ENCODE results near the gene CACNA1I. TPM values are rescaled to one million over a fixed set of nuclear protein-coding genes. Genes with fewer than 3 reads are reported as not detected.

CACNA1I gene
- total RNA-seq, 2 donors from 2014 or later = 0.33 to 0.52 TPM

DNA sequence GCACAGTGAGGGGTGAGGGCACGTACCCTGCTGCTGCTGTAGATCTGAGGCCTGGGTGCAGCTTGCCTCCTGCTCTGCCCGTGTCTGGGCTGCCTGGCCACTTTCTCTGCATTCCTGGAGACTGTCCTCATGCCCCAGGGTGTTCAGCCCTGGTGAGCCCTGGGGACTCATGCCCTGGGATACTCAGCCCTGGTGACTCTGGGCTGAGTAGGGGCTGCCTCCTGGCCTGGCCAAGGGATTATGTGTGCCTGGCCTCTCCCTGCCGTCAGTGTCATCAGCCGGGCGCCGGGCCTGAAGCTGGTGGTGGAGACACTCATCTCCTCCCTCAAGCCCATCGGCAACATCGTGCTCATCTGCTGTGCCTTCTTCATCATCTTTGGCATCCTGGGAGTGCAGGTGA, 94.7 kb downstream of the CACNA1I start:
- Histone ChIP-seq H3K27ac (no peak overlapping the region), H3K36me3 (replicated peaks in 1 of 2; ENCODE audit: insufficient read depth in 1 of 2, low read depth in 2 of 2) (no peaks in the 10 kb centered on the region), H3K4me3 (no peak overlapping the region), H3K9me3 (no peaks in the 10 kb centered on the region), H3K27me3 (peaks cover 0 to 19% of the 10 kb centered on the region in 2 donors), H3K4me1 (peaks cover 19% of the 10 kb centered on the region)
- TF ChIP-seq POLR2A (IDR thresholded peaks at IDR 0.05) = no peak
- TF ChIP-seq, protein P1, sequence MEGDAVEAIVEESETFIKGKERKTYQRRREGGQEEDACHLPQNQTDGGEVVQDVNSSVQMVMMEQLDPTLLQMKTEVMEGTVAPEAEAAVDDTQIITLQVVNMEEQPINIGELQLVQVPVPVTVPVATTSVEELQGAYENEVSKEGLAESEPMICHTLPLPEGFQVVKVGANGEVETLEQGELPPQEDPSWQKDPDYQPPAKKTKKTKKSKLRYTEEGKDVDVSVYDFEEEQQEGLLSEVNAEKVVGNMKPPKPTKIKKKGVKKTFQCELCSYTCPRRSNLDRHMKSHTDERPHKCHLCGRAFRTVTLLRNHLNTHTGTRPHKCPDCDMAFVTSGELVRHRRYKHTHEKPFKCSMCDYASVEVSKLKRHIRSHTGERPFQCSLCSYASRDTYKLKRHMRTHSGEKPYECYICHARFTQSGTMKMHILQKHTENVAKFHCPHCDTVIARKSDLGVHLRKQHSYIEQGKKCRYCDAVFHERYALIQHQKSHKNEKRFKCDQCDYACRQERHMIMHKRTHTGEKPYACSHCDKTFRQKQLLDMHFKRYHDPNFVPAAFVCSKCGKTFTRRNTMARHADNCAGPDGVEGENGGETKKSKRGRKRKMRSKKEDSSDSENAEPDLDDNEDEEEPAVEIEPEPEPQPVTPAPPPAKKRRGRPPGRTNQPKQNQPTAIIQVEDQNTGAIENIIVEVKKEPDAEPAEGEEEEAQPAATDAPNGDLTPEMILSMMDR (IDR thresholded peaks at IDR 0.05) = no peak
- no peak for DNase-seq
- 57 to 61% methylated on average over 3 to 8 of the region's 8 CpGs for WGBS, 2 donors
- ATAC-seq = no peak
- intact Hi-C loops (cut with DNase I) = no loop called here

DNA sequence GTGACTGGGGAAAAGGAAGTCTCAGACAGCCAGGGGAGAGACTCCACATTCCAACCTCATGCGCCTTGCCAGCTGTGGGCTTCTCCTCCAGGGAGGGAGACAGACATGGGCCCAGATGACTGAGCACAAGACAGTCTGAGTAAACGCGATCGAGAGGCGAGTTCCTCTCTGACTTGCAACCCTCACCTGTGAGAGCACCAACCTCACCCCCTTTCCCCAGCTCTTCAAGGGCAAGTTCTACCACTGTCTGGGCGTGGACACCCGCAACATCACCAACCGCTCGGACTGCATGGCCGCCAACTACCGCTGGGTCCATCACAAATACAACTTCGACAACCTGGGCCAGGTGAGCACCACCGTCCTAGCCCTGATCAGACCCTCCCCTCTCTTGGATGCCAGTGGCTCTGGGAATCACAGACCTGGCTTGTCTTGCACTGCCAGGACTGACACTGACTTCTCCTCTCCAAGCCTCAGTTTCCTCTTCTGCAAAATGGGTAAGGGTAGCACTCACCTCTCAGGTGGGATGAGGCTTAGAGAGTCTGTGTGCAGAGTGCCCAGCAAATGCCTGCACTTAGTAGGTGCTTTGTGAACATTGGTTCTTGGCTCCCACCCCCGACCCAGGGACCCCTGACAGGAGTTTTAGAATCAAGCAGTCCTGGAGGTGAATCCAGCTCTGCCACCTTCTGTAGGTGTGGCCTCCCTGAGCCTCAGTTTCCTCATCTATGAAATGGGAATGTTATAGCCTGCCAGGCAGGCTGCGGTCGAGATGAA, 95.3 kb downstream of the CACNA1I start:
- H3K9me3 ChIP-seq = peaks cover 0 to 2% (median 0%) of the 10 kb centered on the region in 3 donors
- 80 to 82% methylated on average over 6 to 16 of the region's 16 CpGs for WGBS, 2 donors
- peaks cover 19% of the 10 kb centered on the region for H3K4me1 ChIP-seq
- no peak overlapping the region for H3K27ac ChIP-seq
- intact Hi-C loops (cut with DNase I) = no loop called here
- H3K27me3 ChIP-seq = peaks cover 0 to 19% of the 10 kb centered on the region in 2 donors
- no peak for ATAC-seq
- no peak overlapping the region for H3K4me3 ChIP-seq
- TF ChIP-seq POLR2A (IDR thresholded peaks at IDR 0.05) = no peak
- TF ChIP-seq, protein P1 (IDR thresholded peaks at IDR 0.05) = no peak
- DNase-seq = no peak
- H3K36me3 ChIP-seq (replicated peaks in 1 of 2; ENCODE audit: insufficient read depth in 1 of 2, low read depth in 2 of 2) = no peaks in the 10 kb centered on the region

DNA sequence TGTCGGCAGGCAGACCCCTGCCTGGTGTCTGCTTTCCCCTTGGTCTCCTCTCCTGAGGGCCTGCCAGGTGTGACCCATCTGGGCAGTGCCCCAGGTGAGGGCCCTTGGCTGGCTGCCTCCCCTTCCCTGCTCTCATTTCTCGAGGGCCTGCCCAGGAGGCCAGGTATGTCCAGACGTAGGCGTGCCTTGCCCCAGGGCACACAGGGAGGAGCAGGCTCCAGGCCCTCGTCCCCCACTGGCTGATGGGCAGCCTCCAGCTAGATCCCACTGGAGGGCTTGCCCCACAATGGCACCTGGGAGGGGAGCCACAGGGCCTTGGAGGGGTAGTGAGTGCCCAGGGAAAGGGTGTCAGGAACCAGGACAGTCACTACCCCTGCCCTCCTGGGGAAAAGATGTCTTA, 95.9 kb downstream of the CACNA1I start:
- peaks cover 19% of the 10 kb centered on the region for H3K4me1 ChIP-seq
- 60 to 100% methylated on average over 1 to 5 of the region's 5 CpGs for WGBS, 2 donors
- intact Hi-C loops (cut with DNase I) = no loop called here
- no peaks in the 10 kb centered on the region for H3K36me3 ChIP-seq (replicated peaks in 1 of 2; ENCODE audit: insufficient read depth in 1 of 2, low read depth in 2 of 2)
- H3K4me3 ChIP-seq = no peak overlapping the region
- peaks cover 0 to 18% of the 10 kb centered on the region in 2 donors for H3K27me3 ChIP-seq
- H3K9me3 ChIP-seq = peaks cover 0 to 9% (median 0%) of the 10 kb centered on the region in 3 donors
- DNase-seq = no peak
- TF ChIP-seq, protein P1 (IDR thresholded peaks at IDR 0.05) = no peak
- TF ChIP-seq POLR2A (IDR thresholded peaks at IDR 0.05) = no peak
- ATAC-seq = no peak
- H3K27ac ChIP-seq = no peak overlapping the region

DNA sequence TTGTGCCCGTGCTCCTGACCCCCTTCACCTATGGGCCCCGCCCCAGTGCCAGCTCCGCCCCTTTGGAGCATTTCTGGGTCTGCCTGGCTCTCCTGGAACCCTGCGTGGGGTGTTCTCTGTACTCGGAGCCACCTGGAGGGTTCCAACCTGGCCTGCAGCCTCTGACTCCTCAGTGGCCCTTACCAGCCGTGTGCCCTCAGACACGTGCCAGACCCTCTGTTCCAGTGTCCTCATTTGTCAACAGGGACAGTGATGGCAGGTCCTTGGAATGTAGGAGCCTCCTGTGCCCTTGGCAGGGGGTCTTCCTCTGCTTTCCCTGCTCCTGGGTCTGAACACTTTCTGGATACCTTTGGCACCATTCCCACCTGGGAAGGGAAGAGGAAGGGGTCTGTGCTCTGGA, 96.4 kb downstream of the CACNA1I start:
- Histone ChIP-seq H3K4me1 (peaks cover 16% of the 10 kb centered on the region), H3K9me3 (peaks cover 0 to 12% (median 0%) of the 10 kb centered on the region in 3 donors), H3K27me3 (peaks cover 0 to 13% of the 10 kb centered on the region in 2 donors), H3K36me3 (replicated peaks in 1 of 2; ENCODE audit: insufficient read depth in 1 of 2, low read depth in 2 of 2) (no peaks in the 10 kb centered on the region), H3K27ac (no peak overlapping the region), H3K4me3 (no peak overlapping the region)
- intact Hi-C loops (cut with DNase I) = no loop called here
- DNase-seq = no peak
- WGBS, 2 donors = 58% methylated on average over 7 of the region's 7 CpGs; no CpG with 5 or more reads in 1 of the 2 donors
- ATAC-seq = no peak
- no peak for TF ChIP-seq POLR2A (IDR thresholded peaks at IDR 0.05)
- TF ChIP-seq, protein P1 (IDR thresholded peaks at IDR 0.05) = no peak

- intact Hi-C loops (cut with DNase I) = no loop called here
- no peaks in the 10 kb centered on the region for H3K4me1 ChIP-seq
- no peak overlapping the region for H3K27ac ChIP-seq
- no peak overlapping the region for H3K4me3 ChIP-seq
- no peak for ATAC-seq
- H3K27me3 ChIP-seq = no peaks in the 10 kb centered on the region
- peaks cover 0 to 22% (median 0%) of the 10 kb centered on the region in 3 donors for H3K9me3 ChIP-seq
- H3K36me3 ChIP-seq (replicated peaks in 1 of 2; ENCODE audit: insufficient read depth in 1 of 2, low read depth in 2 of 2) = no peaks in the 10 kb centered on the region
- WGBS, 2 donors = 78 to 92% methylated on average over 2 of the region's 2 CpGs
- TF ChIP-seq, protein P1 (IDR thresholded peaks at IDR 0.05) = no peak
- no peak for TF ChIP-seq POLR2A (IDR thresholded peaks at IDR 0.05)
- DNase-seq = no peak
Observed at GRCh38 chr22:39669432-39669831, 98.9 kb downstream of the CACNA1I start.

Measured in body of pancreas (tissue), 4 donors.